ENCODE data around the gene TMA7.

Gene TMA7

DNA sequence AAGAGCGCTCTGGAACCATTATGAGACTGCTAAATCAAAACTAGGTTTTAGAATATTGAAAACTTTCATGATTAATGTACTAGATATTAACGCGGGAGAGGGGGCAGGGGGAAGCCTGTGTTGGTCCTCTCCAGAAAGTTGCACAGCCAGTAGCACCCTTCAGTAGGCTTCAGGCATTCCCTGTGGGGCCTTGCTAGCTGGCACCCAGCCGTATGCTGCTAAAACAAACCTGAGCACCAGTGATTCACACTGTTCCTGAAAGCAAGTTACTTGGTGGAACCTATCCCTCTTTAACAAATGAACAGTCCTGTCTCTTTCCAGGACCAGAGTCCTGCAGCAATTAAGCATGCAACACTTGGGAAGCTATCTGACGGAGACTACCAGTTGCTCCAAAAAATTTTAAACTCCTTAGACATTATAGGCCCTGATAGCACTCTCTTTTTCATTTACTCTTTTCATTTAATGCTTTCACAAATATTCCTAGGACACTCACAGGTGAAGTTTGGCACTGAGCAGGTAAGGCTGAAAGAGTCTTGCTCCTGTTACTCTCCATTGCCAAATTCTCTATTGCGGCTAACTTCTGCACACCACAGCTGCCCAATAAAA is 5.3 kb downstream of the TMA7 start:
- DNase-seq (ENCODE audit: extremely low read depth, low read depth), result no peak
- TF ChIP-seq, protein P1, sequence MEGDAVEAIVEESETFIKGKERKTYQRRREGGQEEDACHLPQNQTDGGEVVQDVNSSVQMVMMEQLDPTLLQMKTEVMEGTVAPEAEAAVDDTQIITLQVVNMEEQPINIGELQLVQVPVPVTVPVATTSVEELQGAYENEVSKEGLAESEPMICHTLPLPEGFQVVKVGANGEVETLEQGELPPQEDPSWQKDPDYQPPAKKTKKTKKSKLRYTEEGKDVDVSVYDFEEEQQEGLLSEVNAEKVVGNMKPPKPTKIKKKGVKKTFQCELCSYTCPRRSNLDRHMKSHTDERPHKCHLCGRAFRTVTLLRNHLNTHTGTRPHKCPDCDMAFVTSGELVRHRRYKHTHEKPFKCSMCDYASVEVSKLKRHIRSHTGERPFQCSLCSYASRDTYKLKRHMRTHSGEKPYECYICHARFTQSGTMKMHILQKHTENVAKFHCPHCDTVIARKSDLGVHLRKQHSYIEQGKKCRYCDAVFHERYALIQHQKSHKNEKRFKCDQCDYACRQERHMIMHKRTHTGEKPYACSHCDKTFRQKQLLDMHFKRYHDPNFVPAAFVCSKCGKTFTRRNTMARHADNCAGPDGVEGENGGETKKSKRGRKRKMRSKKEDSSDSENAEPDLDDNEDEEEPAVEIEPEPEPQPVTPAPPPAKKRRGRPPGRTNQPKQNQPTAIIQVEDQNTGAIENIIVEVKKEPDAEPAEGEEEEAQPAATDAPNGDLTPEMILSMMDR (IDR thresholded peaks at IDR 0.05; ENCODE audit: low read depth, low read length), result no peak

DNA sequence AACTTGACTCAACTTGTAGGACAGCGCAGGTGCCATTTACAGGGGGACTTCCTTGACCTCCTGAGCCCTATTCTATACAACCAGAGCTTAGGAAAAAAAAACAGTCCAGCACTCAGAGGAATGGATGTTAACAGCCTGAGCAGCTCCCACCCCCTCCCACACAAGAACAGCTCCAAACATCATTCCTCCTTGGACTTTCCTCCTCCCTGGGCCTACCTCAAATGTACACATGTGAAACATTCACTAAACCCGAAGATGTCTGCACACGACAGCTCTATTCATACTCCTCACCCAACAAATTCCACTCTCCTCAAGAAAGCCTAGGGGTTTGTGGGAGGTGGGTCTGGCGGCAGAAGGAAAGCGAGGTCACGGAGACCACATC is 6.0 kb downstream of the TMA7 start:
- TF ChIP-seq, protein P1 (IDR thresholded peaks at IDR 0.05; ENCODE audit: low read depth, low read length), result no peak
- DNase-seq (ENCODE audit: extremely low read depth, low read depth), result no peak

DNA sequence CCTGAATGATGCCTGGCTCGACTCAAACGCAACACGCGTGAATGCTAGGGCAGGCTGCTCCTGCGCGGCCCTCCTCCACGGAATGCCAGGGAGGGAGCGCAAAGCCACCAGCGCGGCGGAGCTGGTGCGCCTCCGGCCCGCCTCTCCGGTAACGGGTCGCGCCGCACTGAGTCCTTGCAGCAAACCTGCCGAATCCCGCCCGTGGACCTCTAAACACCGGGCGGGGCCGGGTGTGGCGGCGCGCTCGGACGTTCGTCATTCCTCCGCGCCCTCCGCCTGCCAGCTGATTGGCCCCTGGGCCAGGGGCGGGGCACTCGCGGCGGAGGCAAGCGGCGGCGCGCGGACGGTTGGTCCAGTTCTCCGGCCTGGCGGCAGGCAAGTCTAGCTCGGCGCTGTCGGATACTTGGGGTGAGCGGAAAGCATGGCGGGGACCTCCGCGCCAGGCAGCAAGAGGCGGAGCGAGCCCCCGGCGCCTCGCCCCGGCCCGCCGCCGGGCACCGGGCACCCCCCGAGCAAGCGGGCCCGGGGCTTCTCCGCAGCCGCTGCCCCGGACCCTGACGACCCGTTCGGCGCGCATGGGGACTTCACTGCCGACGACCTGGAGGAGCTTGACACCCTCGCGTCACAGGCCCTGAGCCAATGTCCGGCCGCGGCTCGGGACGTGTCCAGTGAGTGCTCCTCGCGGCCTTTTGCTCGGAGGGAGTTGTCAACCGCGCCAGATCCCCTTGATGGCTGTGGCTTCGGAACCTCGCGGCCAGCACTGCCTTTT is 6.6 kb downstream of the TMA7 start, which contains the start of gene ATRIP:
Gene ATRIP, plus strand, starts transcription at position 313 of the 769 bp plus-strand sequence. Its CDS starts 109 bp downstream, at position 422.
- TF ChIP-seq, protein P1 (IDR thresholded peaks at IDR 0.05; ENCODE audit: low read depth, low read length), result no peak
- DNase-seq (ENCODE audit: extremely low read depth, low read depth), result no peak

DNA sequence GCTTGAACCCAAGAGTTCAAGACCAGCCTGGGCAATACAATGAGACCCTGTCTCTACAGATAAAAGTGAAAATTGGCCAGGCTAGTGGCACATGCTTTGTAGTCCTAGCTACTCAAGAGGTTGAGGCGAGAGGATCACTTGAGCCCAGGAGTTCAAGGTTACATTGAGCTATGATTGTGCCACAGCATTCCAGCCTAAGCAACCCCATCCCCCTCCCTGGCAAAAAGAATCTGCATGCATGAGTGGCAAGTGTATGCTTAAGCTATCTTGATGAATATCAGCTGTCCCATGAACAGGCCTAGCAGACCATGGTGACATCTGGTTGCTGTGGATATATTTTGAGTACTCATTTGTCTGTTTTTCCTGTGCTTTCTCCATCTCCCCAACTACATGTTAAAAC is 11.2 kb downstream of the TMA7 start:
- DNase-seq (ENCODE audit: extremely low read depth, low read depth), result no peak
- TF ChIP-seq, protein P1 (IDR thresholded peaks at IDR 0.05; ENCODE audit: low read depth, low read length), result no peak

DNA sequence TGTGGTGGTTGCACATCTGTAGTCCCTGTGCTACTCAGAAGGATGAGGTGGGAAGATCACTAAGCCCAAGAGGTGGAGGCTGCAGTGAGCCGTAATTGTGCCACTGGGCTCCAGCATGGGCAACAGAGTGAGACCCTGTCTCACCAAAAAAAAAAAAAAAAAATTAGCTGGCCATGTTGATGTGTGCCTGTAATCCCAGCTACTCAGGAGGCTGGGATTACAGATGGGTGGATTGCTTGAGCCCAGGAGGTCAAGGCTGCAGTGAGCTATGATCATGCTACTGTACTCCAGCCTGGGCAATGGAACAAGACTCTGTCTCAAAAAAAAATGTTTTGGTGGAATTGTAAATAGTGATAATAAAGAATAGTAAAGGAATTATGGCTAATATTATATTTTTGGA is 16.4 kb downstream of the TMA7 start:
- no peak for DNase-seq (ENCODE audit: extremely low read depth, low read depth)

DNA sequence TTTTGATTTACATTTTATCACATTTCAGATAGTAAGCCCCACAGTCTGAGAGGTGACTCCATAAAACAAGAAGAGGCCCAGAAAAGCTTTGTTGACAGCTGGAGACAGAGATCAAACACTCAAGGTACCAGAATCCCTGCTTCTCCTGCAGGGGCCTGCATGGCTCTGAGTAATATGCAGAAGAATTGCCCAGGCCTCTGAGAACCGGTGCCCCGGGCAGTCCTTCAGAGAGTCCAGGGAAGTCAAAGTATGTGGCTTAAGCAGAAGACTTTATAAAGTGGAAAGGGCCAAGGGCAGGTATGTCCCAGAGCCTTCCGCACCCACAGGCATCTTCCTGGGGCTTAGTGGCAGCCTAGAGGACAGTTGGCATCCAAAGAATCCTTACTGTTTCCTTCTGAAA is 19.3 kb downstream of the TMA7 start:
- TF ChIP-seq, protein P1 (IDR thresholded peaks at IDR 0.05; ENCODE audit: low read depth, low read length), result no peak
- DNase-seq (ENCODE audit: extremely low read depth, low read depth), result no peak

More for the DNA sequence above, 16.4 kb downstream of the TMA7 start:
- TF ChIP-seq, protein P1 (IDR thresholded peaks at IDR 0.05; ENCODE audit: low read depth, low read length), result no peak

DNA sequence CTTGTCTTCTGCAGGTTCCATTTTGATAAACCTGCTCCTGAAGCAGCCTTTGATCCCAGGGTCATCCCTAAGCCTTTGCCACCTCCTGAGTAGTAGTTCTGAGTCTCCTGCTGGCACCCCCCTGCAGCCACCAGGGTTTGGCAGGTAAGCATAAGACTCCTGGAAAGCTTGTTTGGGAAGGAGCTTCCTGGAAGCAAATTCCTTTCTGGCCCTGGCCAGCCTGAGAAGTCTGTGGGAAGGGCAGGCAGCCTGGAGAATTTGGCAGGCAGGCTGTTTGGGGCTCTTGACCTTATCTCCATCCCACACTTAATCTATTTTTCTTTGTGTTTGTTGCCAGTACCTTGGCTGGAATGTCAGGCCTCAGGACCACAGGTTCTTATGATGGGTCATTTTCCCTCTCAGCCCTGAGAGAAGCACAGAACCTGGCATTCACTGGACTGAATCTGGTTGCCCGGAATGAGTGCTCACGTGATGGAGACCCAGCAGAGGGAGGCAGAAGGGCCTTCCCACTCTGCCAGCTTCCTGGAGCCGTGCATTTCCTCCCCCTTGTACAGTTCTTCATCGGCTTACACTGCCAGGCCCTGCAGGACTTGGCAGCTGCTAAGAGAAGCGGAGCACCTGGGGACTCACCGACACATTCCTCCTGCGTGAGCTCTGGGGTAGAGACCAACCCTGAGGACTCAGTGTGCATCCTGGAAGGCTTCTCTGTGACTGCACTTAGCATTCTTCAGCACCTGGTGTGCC is 19.9 kb downstream of the TMA7 start:
- TF ChIP-seq, protein P1 (IDR thresholded peaks at IDR 0.05; ENCODE audit: low read depth, low read length), result no peak
- no peak for DNase-seq (ENCODE audit: extremely low read depth, low read depth)

All from AG09319 (cell line).